Measurements from ENCODE around the gene SRSF2. TPM values are rescaled to one million over a fixed set of nuclear protein-coding genes. Genes with fewer than 3 reads are reported as not detected.

Gene SRSF2
- total and polyA plus RNA-seq, 9 of the 15 experiments (the other 6 are each of a cell fraction or from before 2014, with no cell fraction given): 161 to 583 (median 393) TPM

DNA sequence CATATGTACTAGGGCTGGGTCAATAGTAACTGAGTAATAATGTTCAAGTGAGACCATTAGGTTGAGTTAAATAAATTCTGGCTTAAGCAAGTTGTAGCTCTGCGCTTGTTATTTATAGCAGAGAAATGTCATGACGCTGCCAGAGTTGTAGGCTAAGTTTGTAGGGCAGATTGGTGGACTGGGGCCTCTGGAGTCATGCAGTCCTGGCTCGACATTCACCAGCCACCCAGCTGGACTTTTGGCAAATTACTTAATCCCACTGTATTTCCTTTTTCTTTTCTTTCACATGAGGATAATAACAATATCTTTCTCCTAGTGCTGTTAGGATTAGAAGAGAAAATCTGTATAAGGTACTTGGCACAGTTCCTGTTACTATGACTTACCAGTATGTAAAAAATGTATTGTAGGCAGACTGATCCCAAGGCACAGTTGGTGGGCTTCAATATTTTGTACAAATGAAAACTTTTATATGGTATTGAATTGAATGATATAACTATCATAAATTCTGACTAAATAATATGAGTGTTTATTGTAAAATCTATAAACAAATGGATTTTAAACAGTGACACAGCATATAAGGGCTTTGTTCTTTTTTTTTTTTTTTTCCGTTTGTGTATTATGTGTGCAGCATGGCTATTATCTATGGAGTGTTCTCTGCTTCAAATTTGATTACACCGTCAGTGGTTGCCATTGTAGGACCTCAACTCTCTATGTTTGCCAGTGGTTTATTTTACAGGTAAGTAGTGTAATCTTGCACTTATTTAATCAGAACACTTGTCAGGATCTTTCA lies 3.4 kb upstream of the SRSF2 start (continued):
- TF ChIP-seq, protein P1, sequence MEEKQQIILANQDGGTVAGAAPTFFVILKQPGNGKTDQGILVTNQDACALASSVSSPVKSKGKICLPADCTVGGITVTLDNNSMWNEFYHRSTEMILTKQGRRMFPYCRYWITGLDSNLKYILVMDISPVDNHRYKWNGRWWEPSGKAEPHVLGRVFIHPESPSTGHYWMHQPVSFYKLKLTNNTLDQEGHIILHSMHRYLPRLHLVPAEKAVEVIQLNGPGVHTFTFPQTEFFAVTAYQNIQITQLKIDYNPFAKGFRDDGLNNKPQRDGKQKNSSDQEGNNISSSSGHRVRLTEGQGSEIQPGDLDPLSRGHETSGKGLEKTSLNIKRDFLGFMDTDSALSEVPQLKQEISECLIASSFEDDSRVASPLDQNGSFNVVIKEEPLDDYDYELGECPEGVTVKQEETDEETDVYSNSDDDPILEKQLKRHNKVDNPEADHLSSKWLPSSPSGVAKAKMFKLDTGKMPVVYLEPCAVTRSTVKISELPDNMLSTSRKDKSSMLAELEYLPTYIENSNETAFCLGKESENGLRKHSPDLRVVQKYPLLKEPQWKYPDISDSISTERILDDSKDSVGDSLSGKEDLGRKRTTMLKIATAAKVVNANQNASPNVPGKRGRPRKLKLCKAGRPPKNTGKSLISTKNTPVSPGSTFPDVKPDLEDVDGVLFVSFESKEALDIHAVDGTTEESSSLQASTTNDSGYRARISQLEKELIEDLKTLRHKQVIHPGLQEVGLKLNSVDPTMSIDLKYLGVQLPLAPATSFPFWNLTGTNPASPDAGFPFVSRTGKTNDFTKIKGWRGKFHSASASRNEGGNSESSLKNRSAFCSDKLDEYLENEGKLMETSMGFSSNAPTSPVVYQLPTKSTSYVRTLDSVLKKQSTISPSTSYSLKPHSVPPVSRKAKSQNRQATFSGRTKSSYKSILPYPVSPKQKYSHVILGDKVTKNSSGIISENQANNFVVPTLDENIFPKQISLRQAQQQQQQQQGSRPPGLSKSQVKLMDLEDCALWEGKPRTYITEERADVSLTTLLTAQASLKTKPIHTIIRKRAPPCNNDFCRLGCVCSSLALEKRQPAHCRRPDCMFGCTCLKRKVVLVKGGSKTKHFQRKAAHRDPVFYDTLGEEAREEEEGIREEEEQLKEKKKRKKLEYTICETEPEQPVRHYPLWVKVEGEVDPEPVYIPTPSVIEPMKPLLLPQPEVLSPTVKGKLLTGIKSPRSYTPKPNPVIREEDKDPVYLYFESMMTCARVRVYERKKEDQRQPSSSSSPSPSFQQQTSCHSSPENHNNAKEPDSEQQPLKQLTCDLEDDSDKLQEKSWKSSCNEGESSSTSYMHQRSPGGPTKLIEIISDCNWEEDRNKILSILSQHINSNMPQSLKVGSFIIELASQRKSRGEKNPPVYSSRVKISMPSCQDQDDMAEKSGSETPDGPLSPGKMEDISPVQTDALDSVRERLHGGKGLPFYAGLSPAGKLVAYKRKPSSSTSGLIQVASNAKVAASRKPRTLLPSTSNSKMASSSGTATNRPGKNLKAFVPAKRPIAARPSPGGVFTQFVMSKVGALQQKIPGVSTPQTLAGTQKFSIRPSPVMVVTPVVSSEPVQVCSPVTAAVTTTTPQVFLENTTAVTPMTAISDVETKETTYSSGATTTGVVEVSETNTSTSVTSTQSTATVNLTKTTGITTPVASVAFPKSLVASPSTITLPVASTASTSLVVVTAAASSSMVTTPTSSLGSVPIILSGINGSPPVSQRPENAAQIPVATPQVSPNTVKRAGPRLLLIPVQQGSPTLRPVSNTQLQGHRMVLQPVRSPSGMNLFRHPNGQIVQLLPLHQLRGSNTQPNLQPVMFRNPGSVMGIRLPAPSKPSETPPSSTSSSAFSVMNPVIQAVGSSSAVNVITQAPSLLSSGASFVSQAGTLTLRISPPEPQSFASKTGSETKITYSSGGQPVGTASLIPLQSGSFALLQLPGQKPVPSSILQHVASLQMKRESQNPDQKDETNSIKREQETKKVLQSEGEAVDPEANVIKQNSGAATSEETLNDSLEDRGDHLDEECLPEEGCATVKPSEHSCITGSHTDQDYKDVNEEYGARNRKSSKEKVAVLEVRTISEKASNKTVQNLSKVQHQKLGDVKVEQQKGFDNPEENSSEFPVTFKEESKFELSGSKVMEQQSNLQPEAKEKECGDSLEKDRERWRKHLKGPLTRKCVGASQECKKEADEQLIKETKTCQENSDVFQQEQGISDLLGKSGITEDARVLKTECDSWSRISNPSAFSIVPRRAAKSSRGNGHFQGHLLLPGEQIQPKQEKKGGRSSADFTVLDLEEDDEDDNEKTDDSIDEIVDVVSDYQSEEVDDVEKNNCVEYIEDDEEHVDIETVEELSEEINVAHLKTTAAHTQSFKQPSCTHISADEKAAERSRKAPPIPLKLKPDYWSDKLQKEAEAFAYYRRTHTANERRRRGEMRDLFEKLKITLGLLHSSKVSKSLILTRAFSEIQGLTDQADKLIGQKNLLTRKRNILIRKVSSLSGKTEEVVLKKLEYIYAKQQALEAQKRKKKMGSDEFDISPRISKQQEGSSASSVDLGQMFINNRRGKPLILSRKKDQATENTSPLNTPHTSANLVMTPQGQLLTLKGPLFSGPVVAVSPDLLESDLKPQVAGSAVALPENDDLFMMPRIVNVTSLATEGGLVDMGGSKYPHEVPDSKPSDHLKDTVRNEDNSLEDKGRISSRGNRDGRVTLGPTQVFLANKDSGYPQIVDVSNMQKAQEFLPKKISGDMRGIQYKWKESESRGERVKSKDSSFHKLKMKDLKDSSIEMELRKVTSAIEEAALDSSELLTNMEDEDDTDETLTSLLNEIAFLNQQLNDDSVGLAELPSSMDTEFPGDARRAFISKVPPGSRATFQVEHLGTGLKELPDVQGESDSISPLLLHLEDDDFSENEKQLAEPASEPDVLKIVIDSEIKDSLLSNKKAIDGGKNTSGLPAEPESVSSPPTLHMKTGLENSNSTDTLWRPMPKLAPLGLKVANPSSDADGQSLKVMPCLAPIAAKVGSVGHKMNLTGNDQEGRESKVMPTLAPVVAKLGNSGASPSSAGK (IDR thresholded peaks at IDR 0.05): no peak
- TF ChIP-seq, protein P2, sequence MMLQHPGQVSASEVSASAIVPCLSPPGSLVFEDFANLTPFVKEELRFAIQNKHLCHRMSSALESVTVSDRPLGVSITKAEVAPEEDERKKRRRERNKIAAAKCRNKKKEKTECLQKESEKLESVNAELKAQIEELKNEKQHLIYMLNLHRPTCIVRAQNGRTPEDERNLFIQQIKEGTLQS (IDR thresholded peaks at IDR 0.05): no peak
- TF ChIP-seq, protein P2 (CRISPR knock-in tag; conservative IDR thresholded peaks at IDR 0.05): no peak
- TF ChIP-seq NFYB (IDR thresholded peaks at IDR 0.05; ENCODE audit: extremely low read depth, insufficient read length) (no peak), CBX1 (IDR thresholded peaks at IDR 0.05; ENCODE audit: low read depth) (no peak), SNRNP70 (optimal IDR thresholded peaks at IDR 0.05; ENCODE audit: low read depth, low read length) (no peak), MAFG (tag; conservative IDR thresholded peaks at IDR 0.05) (peak; percentile 57; the same call in 1 of the 2 replicates), ARHGAP35 (IDR thresholded peaks at IDR 0.05; ENCODE audit: partially characterized antibody) (no peak)
- TF ChIP-seq, protein P3, sequence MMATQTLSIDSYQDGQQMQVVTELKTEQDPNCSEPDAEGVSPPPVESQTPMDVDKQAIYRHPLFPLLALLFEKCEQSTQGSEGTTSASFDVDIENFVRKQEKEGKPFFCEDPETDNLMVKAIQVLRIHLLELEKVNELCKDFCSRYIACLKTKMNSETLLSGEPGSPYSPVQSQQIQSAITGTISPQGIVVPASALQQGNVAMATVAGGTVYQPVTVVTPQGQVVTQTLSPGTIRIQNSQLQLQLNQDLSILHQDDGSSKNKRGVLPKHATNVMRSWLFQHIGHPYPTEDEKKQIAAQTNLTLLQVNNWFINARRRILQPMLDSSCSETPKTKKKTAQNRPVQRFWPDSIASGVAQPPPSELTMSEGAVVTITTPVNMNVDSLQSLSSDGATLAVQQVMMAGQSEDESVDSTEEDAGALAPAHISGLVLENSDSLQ (IDR thresholded peaks at IDR 0.05): peak; percentile 37; the same call in 1 of the 2 replicates
- TF ChIP-seq, protein P4, sequence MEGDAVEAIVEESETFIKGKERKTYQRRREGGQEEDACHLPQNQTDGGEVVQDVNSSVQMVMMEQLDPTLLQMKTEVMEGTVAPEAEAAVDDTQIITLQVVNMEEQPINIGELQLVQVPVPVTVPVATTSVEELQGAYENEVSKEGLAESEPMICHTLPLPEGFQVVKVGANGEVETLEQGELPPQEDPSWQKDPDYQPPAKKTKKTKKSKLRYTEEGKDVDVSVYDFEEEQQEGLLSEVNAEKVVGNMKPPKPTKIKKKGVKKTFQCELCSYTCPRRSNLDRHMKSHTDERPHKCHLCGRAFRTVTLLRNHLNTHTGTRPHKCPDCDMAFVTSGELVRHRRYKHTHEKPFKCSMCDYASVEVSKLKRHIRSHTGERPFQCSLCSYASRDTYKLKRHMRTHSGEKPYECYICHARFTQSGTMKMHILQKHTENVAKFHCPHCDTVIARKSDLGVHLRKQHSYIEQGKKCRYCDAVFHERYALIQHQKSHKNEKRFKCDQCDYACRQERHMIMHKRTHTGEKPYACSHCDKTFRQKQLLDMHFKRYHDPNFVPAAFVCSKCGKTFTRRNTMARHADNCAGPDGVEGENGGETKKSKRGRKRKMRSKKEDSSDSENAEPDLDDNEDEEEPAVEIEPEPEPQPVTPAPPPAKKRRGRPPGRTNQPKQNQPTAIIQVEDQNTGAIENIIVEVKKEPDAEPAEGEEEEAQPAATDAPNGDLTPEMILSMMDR (IDR thresholded peaks at IDR 0.05 in 2 of 3, conservative IDR thresholded peaks at IDR 0.05 in 1 of 3; ENCODE audit: insufficient read depth in 2 of 3, low read depth in 1 of 3, low read length in 3 of 3): no peak

All from K562 (cell line).